CD4-positive, alpha-beta T cell treated with Interleukin-21 for 1 hour (primary cell): ENCODE measurements around the gene RAP1GDS1.
A peak's percentile ranks its signal among the peaks of the same experiment; 100 is the strongest.
"Not testable (repeated sequence)": the region's sequence is repeated elsewhere in the genome, so short reads cannot be mapped to it uniquely, and the experiment has no call there.

Source experiments
- DNase-seq: peaks from one replicate; pipeline ENCODE4 v3.0.0-alpha.2; 2020

RAP1GDS1 gene

DNA sequence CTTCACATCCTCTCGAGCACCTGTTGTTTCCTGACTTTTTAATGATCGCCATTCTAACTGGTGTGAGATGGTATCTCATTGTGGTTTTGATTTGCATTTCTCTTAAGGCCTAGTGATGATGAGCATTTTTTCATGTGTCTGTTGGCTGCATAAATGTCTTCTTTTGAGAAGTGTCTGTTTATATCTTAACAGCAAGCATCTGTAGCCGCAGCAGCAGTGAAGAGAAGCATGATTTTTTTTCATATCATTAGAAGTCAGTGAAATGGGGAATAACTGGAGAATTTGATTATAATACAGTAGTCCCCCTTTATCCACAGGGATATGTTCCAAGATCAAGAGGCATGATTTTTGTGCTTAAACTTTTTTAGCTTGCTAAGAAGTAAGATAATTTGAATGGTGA lies 27.5 kb downstream of the RAP1GDS1 start:
- DNase-seq: peak; percentile 19

DNA sequence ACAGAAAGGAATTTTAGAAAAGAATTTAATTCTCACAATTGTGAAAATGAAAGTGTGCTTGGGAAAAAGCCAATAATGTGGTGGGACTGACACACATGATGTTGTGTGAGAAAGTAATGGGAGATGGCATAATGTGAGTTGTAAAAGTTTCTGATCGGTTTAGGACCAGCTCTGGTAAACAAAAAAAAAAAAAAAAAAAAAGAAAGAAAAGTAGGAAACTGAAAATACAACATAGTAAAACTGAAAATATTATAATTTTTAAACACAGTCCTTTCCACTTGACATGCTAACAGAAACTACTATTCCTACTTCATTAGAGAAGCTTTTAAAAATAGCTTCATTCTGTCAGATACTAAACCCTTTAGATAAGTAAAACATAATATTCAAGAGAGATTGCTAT lies 28.2 kb downstream of the RAP1GDS1 start:
- DNase-seq: no peak

DNA sequence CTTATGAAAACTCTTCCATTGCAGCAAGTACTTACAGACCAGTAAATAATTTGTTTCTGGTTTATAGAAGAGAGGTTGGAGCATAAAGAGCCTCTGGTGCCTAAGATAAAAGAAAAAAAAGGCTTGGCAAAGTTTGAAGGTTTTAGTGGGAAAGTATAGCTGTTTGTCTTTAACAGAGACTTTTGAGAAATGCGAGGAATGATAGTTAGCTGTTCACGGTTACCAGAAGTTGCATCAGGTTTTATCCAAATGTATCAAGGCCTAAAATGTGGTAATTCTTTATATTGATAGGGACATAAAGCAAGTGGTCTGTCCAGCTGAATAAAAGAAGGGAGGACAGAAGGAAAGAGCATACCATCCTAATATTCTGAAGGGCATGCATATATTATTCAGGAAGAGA lies 29.3 kb downstream of the RAP1GDS1 start:
- no peak for DNase-seq

DNA sequence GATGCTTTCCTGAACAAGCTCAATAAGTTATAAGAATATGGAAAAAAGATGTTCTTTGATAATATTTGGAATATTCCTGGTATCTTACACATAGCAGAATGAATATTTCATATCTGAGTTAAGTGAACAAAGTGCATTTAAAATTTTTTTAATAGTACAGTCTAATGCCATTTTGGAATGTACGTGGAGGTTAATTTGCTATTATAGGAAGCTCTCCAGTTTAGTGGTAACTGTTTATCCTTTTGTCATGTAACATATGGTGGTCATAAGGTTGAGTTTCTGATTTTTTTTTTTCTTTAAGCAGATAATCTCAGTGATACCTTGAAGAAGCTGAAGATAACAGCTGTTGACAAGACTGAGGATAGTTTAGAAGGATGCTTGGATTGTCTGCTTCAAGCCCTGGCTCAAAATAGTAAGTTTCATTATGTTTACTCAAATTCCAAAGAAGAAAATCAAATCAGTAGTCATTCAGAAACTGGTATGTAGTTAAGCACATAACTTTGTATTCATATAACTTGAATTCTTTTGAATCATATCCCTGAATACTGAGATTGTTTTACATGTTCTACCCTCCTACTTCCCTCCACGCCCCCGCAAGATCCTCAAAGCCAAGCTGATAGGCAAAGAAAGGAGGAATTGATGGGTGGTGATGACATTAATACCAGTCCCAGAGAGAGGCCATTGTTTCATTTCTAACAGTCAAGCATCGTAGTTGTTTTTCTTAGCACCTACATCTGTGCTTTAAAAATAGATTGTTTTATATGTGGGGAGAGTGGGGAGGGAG lies 32.1 kb downstream of the RAP1GDS1 start:
- DNase-seq: no peak

DNA sequence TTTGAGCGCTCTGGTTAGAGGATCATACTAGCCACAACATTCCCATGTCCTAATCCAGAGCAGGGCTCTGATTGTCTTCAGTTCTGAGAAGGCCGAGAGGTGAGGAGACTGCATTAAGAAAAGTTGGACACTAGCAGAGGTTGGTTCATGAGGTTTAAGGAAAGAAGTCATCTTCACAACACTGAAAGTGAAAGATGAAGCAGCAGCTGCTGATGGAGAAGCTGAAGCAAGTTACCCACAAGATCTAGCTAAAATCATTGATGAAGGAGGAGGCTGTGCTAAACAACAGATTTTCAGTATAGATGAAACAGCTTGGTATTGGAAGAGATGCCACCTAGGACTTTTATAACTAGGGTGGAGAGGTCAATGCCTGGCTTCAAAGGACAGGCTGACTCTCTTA lies 36.8 kb downstream of the RAP1GDS1 start:
- DNase-seq: no peak

DNA sequence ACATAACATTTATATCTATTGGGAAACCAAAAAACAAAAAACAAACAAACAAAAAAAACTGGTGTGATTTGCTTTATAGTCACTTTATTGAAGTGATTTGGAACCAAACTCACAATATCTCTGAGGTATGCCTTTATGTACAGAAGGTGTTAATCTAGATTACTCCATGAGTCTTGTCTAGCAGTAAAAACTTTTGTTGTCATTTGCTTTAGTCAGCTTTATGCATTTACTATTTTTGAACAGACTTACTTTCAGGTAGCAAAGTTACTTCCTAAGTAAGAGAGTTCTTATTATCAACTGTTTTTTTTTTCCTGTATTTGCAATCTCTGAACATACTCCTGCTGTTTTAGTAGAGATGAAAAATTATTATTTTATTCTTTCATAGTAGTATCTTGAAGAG lies 39.5 kb downstream of the RAP1GDS1 start:
- DNase-seq: no peak

DNA sequence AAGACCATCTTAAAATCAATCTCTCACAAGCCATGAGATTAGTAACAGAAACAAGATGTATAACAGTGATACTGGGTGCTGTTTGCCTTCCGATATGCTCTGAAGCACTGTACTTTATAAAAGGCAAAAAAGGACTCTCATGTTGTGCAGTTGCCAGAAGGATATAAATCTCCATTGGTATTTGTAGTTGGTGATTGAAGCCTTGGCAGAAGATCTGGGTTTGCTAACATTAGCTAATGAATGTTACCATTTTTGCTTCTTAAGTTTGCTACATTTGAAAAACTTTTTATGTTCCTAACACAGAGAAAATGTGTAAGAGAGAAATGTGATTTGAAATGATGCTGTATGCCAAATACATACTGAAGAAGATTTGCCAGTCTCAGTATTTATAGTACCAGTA lies 44.4 kb downstream of the RAP1GDS1 start:
- DNase-seq: no peak

DNA sequence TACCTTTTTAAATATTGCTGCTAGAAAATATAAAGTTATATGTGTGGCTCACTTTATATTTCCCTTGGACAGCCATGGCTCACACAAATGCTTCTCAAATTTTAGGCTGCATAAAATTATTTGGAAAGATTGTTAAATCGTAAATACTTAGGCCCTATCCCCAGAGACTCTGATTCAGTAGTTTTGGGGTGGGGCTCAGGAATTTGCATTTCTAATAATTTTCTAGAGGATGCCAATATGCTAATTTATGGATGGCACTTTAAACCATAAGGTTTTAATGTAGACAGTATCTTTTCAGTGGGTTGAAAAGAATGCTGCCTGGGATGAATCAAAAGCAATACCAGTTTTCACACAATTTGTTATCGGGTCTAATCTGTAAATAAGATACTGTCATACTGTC lies 49.7 kb downstream of the RAP1GDS1 start:
- no peak for DNase-seq

DNA sequence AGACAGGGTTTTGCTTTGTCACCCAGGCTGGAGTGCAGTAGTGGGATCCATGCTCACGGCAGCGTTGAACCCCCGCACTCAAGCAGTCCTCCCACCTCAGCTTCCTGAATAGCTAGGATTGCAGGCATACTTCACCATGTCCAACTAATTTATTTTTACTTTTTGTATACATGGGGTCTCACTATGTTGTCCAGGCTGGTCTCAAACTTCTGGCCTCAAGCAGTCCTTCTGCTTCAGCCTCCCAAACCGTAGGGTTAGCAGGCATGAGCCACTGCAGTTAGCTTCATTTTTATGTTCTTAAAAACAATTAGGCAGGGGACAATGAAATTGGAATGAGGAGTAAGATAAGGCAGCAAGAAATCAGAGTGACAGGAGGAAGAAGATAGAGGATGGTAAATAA lies 50.5 kb downstream of the RAP1GDS1 start:
- no peak for DNase-seq

DNA sequence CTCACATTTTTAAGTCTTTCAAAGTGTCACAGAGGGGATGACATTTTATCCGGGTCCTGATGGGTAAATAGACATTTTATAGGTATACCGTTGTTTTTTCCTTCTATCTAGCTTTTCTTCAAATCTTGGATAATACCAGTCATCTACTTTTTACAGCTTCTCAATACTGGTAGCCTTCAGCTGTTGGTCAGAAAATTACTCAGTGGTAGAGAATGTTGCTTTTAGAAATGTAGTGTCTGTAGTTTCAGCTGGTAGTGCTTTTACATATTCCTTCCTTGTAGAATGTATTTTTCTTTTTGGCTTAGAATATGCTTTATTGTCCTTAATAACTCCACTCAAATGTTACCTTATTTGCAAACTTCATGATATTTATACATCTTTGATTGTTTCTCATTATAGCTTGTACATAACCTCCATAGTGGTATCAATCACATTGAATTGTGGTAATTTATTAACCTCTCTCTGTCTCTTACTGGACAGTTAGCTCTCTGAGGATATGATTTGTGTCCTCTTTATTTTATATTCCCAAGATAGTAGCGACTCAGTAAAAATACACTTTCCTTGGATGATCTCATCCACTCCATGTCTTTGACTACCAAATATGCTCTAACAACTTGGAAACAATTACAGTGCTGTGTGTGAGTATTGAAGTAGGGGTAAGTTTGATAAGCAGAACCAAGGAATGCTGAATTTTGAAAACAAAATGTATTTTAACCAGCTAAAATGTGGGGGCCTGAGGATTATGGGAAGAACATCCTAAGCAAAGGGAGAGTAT lies 53.8 kb downstream of the RAP1GDS1 start:
- no peak for DNase-seq

DNA sequence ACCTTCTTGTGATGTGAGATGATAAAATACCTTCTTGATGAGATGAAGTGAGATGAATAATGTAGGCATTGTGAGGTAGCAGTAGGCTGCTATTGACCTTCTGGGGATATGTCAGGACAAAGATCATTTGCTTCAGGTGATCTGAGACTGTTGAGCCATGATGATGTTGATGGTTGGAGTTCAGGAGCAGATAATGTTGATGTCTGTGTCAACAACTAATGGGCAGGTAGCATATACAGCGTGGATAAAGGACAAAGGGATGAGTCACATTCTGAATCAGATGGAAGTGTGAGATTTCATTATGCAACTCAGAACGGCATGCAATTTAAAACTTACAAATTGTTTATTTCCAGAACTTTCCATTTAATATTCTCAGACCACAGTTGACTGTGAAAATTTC lies 57.3 kb downstream of the RAP1GDS1 start:
- DNase-seq: no peak

DNA sequence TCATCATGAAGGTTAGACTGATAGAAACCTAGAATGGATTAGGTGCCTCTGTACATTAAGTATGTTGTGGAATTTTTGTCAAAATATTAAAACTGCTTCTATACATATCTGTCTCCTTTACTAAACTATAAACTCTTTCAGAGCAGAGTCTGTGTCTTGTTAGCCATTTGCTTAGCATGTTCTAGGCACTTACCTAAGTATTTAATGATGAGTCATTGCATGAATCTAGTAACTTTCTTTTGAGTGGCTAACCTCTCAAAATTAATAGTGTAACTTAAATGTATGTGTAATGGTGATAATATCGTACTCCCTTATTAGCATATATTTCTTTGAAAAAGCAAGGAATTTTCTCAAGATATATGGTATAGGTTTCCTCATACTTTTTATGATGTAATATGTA lies 57.8 kb downstream of the RAP1GDS1 start:
- DNase-seq: no peak

DNA sequence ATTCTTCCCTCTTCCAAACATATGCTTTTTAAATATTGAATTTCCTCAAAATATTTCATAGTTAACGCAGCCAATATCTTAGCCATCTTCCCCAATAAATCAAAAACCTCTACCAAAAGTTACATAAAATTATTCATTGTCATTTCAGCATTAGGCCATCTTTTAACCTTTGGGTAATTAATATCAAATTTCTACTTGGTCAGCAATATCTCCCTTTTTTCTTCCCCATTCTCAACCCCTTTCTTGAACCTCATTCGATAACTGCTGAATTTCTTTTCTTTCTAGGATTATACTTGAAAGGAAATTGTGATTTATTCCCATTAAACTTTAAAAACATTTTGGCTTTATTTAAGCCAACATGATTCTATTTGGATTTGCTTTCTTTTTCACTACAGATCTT lies 65.0 kb downstream of the RAP1GDS1 start:
- no peak for DNase-seq

DNA sequence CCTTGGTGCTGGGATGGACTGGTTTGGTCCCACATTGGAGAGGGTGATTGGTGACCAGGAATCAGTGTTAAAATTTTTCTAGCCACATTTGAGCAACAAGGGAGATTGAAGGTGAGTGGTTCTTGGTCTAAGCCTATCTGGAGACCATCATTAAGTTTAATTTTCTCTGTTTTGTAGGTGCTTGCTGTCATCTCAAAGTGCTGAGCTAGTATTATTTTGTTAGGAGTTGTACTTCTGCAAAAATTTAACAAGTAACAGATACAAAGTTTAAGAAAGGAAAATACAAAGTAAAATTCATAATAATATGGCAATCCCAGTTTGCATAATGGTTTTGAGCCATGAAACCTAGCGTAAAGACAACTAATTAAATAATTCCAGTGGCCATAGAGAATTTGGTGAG lies 66.5 kb downstream of the RAP1GDS1 start:
- DNase-seq: no peak

DNA sequence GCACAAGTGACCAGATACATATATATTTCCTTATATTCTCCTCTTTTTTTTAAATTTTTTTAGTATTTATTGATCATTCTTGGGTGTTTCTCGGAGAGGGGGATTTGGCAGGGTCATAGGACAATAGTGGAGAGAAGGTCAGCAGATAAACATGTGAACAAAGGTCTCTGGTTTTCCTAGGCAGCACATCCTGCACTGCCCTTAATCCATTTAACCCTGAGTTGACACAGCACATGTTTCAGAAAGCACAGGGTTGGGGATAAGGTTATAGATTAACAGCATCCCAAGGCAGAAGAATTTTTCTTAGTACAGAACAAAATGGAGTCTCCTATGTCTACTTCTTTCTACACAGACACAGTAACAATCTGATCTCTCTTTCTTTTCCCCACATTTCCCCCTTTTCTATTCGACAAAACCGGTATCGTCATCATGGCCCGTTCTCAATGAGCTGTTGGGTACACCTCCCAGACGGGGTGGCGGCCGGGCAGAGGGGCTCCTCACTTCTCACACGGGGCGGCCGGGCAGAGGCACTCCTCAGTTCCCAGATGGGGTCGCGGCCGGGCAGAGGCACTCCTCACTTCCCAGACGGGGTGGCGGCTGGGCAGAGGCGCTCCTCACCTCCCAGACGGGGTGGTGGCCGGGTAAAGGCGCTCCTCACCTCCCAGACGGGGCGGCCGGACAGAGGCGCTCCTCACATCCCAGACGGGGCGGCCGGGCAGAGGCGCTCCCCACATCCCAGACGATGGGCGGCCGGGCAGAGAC lies 68.9 kb downstream of the RAP1GDS1 start:
- DNase-seq: not testable (repeated sequence)

DNA sequence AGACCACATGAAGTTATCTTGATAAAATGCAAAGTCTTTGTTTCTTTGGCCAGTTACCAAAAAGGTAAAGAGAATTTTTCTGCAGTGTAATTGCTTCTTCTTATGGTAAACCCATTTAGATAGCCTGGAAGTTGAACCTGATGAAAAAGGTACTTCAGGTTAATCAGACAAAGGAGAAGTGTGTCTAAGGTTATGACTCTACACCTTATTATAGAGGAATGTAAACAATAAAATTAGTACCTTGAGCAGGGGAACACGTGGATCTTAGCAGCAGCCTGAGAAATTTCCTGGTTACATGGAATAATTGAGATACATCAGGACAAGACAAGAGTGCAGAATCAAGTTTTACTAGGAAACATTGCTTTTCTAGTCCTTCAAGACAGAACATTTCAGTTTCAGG lies 70.8 kb downstream of the RAP1GDS1 start:
- no peak for DNase-seq

DNA sequence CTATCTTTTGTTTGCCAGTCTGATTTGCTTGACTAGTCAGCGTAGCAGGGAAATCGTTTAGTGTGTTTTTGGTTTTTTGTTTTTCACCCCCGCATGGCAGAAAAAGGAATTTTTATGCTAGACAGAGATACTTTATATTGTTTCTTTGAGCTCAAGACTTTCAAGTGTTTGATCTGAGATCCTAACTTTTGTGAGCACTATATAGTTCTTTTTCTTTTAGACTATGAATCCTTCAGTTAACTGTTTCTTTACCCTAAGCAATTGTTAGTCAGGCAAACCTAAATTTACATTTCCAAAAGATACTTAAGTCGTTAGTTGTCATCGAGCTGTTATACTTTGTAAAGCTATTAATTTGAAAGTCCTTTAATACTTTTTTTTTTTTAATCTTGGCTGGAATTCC lies 73.3 kb downstream of the RAP1GDS1 start:
- no peak for DNase-seq

DNA sequence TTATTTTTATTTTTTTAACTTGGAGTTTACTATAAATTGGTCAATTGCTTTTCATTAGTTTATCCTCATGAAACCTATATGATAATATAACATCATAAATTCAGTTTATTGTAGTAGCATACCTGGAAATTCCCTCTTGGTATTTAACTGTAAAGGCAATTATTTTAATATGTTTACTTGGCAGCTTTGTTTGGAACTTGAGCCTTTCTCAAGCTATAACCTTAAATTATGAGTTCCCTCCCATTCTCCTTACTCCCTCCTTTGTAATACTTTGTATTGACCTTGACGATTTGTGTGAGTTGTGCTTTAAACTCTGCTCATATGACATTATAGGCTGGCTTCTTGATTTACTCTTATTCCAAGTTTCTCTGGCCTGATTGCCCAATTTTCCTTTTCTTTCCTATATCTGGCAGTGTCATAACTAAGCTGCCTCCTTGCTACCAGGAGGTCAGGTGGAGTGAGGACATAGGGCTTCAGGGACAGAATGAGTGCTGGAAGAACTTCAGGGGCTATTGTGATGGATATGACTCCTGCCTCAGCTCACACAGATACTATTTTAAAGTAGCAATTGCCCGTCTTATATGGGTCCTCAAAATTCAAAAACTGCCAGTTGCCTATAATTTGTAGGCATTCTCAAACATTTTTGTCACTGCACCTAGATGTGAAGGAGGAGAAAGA lies 77.7 kb downstream of the RAP1GDS1 start:
- DNase-seq: no peak

DNA sequence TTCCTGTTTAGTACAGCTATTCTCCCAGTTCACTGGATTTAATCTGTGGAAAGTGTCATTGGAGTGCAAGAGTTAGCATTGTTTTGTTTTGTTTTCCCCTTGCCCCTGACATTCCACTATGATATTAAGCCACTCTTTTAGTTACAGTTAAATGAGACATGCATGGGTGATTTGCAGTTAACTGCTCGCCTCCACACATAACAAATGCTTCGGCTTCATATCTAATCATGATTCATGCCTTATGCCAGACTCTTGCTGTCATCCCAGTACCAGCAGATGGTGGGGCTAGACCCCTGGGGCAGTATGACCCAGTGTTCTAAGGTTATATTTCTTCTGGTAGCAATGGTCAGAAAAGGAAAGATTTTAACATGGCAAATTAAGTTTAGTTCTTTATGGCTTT lies 80.1 kb downstream of the RAP1GDS1 start:
- no peak for DNase-seq

DNA sequence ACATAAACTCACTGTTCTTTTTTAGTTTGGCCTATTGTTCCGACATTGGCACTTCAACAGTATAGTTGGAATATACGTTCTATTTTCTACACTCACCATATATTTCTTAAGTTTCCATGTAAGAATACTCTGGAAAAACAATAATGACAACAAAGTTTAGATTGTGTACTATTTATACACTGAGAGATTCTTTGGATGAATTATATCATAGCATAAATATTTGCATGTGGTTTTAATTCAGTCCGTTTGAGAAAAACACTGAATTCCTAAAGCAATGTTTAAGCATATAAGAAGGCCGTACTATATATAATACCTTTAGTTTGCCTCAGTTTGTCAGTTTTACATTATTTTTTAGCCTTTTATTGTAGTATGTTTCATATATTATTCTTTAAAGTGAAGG lies 82.4 kb downstream of the RAP1GDS1 start:
- no peak for DNase-seq

DNA sequence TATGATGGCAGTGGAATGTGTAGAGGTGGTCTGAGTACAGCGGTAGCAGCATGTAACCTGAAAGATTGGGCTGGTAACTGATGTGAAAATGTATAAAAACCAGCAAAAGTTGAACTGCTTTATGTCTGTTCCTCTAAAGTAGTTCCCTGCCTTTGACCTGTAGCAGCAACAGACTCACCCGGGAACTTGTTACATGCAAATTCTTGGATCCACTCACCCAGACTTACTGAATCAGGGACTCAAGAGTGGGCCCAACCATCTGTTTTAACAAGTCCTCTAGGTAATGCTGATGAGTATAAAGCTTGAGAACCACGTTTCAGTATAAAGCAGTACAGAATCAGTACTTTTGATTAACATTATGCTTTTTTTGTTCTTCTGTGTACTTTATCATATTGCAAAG lies 84.7 kb downstream of the RAP1GDS1 start:
- no peak for DNase-seq

DNA sequence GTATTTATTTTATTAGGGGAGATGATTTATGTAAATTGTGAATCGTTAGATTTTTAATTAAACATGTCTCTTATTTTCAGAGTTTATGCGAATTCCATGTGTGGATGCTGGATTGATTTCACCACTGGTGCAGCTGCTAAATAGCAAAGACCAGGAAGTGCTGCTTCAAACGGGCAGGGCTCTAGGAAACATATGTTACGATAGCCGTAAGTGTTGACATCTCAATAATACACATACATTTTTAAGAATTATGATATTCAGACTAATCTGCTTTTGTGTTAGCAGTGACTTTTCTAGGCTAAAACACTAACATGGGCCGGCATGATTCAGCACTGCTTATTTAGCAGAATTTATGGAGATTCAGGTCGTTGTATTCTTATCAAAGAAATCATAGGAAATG lies 91.2 kb downstream of the RAP1GDS1 start:
- DNase-seq: no peak

DNA sequence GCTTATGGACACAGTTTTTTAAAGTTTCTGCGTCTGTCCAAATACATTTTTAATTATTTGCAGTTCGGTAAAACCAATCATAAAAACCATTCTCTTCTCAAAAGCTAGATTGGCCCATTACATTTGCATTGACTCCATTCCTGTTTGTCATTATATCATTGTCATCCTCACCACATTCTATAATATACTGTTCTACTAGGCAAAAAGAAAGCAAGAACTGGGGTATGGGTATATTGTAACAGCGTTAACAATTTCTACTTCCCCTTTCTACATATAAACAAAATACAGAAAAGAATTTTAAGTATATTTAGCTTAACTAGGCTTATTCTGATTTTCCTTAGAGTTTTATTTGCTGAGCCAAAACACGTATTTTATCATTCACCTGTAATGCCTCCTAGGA lies 91.8 kb downstream of the RAP1GDS1 start:
- no peak for DNase-seq
